ENCODE data around the gene SLC16A8.
"Not testable (repeated sequence)": the region's sequence is repeated elsewhere in the genome, so short reads cannot be mapped to it uniquely, and the experiment has no call there.

- not testable (repeated sequence) for TF ChIP-seq CTCF (tag by site-specific recombination; IDR thresholded peaks at IDR 0.05); ZNF394 (tag by site-specific recombination; IDR thresholded peaks at IDR 0.05; ENCODE audit: borderline replicate concordance); ZNF398 (tag by site-specific recombination; IDR thresholded peaks at IDR 0.05); PRDM4 (tag by site-specific recombination; IDR thresholded peaks at IDR 0.05); ZBTB21 (tag by site-specific recombination; IDR thresholded peaks at IDR 0.05); YY1 (tag by site-specific recombination; IDR thresholded peaks at IDR 0.05); ZNF624 (tag by site-specific recombination; IDR thresholded peaks at IDR 0.05); ATF2 (tag by site-specific recombination; IDR thresholded peaks at IDR 0.05; ENCODE audit: low read depth); ZBTB7A (tag by site-specific recombination; IDR thresholded peaks at IDR 0.05; ENCODE audit: low read depth); SP2 (tag by site-specific recombination; IDR thresholded peaks at IDR 0.05); ZNF24 (tag by site-specific recombination; IDR thresholded peaks at IDR 0.05); TCF7L2 (IDR thresholded peaks at IDR 0.05; ENCODE audit: borderline replicate concordance, low read depth, low read length)
- peak; percentile 90 for TF ChIP-seq ZNF121 (tag by site-specific recombination; IDR thresholded peaks at IDR 0.05)
Measured at GRCh38 chr22:38037367-38038150, 46.4 kb downstream of the SLC16A8 start.

Data from HEK293 (cell line).